ENCODE results near the gene SLC9A1.
A peak's percentile ranks its signal among the peaks of the same experiment; 100 is the strongest.

The SLC9A1 gene

DNA sequence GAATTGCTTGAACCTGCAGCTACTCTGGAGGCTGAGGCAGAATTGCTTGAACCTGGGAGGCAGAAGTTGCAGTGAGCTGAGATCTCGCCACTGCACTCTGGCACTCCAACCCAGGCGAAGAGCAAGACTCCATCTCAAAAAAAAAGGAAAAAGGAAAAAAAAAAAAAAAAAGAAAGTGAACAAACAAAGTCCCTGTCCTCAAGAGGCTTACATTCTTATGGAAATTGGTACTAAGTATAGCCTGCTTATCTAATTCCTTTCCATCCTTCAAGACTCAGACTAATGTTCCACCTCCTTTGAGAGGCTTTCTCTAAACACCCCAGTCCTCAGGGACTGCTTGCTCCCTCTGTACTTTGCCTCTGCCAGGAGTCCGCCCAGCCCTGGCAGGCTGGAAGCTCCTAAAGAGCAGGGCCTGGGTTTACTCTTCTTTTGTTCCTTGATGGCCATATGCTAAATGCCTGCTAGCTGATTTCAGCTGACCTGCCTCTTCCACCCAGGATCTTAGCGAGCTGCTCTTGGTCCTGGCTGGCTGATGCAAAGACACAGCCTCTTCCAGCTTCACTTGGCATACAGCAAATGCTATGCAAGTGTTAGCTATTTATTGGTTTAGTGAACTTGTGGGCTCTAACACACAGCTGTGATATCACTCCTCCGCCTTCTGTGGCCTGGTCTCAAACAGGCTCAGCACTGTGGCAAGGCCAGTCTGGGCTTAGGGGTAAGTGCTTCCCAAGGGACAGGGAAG is 9.8 kb downstream of the SLC9A1 start:
- H3K9ac ChIP-seq (ENCODE audit: low read depth in 1 of 2, low read length in 2 of 2): no peak overlapping the region
- no peak overlapping the region for H3K4me3 ChIP-seq (ENCODE audit: low read length in 2 of 2)
- H3K27ac ChIP-seq (ENCODE audit: low read depth in 2 of 2, low read length in 2 of 2): peak overlapping the region; percentile 68 to 79
- H3K9me3 ChIP-seq (ENCODE audit: control insufficient read depth in 2 of 2, low read length in 2 of 2): no peaks in the 10 kb centered on the region
- peaks cover 39 to 51% of the 10 kb centered on the region in 2 donors for H3K4me1 ChIP-seq (ENCODE audit: control insufficient read depth in 2 of 2, insufficient read depth in 2 of 2, low read length in 2 of 2)
- H3K27me3 ChIP-seq (ENCODE audit: control insufficient read depth in 2 of 2, insufficient read depth in 2 of 2, low read length in 2 of 2): no peaks in the 10 kb centered on the region
- peaks cover 0 to 10% of the 10 kb centered on the region in 2 donors for H3K36me3 ChIP-seq (ENCODE audit: control insufficient read depth in 2 of 2, insufficient read depth in 2 of 2, low read length in 2 of 2)

DNA sequence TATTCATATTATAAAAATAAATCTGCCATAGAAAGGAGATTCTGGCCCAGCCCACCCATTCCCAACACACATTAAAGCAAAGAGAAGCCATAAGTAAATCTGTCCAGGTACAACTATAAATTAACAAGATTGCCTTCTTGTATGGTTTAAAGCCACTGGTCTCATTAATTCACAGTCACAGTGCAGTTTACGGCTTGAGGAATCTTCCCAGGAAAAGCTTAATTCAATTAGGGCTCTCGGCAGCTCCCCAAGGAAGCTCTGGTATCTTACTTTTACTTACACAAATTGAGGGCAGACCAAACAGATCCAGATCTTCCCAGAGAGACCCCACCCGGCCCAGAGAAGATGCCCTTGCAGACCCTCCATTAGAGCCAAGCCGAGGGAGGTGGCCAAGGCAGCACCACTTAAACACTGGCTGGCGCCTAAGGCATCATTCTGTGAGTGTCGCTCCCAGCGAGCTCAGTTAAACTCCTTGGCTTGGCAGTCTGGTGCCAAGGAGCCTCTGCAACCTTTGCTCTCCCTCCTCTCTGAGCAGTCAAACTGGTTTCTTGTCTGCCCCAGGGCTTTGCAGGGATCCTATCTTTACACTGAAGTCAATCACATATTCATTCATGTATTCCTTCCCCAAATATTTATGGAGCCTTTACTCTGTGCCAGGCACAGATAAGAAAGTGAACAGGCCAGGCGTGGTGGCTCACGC is 10.7 kb downstream of the SLC9A1 start:
- peak overlapping the region in 1 of 2 donors; percentile 13 for H3K9ac ChIP-seq (ENCODE audit: low read depth in 1 of 2, low read length in 2 of 2)
- H3K9me3 ChIP-seq (ENCODE audit: control insufficient read depth in 2 of 2, low read length in 2 of 2): no peaks in the 10 kb centered on the region
- H3K4me3 ChIP-seq (ENCODE audit: low read length in 2 of 2): peak overlapping the region in 1 of 2 donors; percentile 6
- H3K36me3 ChIP-seq (ENCODE audit: control insufficient read depth in 2 of 2, insufficient read depth in 2 of 2, low read length in 2 of 2): peaks cover 0 to 5% of the 10 kb centered on the region in 2 donors
- H3K27ac ChIP-seq (ENCODE audit: low read depth in 2 of 2, low read length in 2 of 2): peak overlapping the region; percentile 68 to 79
- no peaks in the 10 kb centered on the region for H3K27me3 ChIP-seq (ENCODE audit: control insufficient read depth in 2 of 2, insufficient read depth in 2 of 2, low read length in 2 of 2)
- H3K4me1 ChIP-seq (ENCODE audit: control insufficient read depth in 2 of 2, insufficient read depth in 2 of 2, low read length in 2 of 2): peaks cover 39 to 53% of the 10 kb centered on the region in 2 donors

DNA sequence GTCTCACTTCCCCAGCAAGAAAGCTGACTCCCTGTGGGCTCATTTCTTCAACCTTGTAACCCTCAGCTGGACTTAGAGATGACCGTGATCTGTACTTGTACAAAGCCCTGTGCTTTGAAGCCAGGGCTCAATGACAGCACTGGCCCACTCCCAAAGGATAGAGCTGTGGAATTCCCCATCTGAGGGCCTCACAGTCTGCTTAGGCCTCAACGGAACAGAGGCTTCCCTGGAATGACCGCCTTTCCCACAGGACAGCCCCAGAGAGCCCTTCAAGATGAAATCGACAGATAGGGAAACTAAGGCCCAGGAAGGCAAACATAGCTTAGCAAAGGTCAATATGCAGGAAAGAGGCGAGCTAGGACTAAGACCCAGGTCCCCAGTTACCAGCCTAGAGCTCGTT is 11.5 kb downstream of the SLC9A1 start:
- Histone ChIP-seq H3K4me3 (ENCODE audit: low read length in 2 of 2) (no peak overlapping the region), H3K36me3 (ENCODE audit: control insufficient read depth in 2 of 2, insufficient read depth in 2 of 2, low read length in 2 of 2) (peaks cover 0 to 3% of the 10 kb centered on the region in 2 donors), H3K27ac (ENCODE audit: low read depth in 2 of 2, low read length in 2 of 2) (peak overlapping the region; percentile 27 to 43), H3K4me1 (ENCODE audit: control insufficient read depth in 2 of 2, insufficient read depth in 2 of 2, low read length in 2 of 2) (peaks cover 46 to 60% of the 10 kb centered on the region in 2 donors), H3K9me3 (ENCODE audit: control insufficient read depth in 2 of 2, low read length in 2 of 2) (no peaks in the 10 kb centered on the region), H3K27me3 (ENCODE audit: control insufficient read depth in 2 of 2, insufficient read depth in 2 of 2, low read length in 2 of 2) (no peaks in the 10 kb centered on the region), H3K9ac (ENCODE audit: low read depth in 1 of 2, low read length in 2 of 2) (no peak overlapping the region)

DNA sequence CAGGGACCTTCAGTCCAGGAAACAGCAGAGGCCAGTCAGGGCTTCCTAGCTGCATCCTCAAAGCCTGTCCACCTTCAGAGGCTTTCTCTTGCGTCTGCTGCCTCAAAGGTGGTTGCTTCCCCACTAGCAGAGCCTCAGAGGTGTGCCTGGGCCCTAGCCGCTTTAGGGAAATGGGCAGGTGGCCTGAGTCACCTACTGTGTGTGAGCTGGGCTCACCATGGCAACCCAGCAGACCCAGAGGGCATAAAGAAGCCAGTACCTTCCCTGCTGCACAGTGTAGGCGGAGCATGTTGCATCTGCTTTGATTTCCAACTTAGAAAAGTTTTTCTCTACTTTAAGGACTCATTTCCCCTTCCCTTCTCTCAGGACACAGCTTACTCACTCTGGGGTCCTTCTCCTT is 12.5 kb downstream of the SLC9A1 start:
- no peaks in the 10 kb centered on the region for H3K36me3 ChIP-seq (ENCODE audit: control insufficient read depth in 2 of 2, insufficient read depth in 2 of 2, low read length in 2 of 2)
- no peak overlapping the region for H3K9ac ChIP-seq (ENCODE audit: low read depth in 1 of 2, low read length in 2 of 2)
- H3K27me3 ChIP-seq (ENCODE audit: control insufficient read depth in 2 of 2, insufficient read depth in 2 of 2, low read length in 2 of 2): no peaks in the 10 kb centered on the region
- H3K9me3 ChIP-seq (ENCODE audit: control insufficient read depth in 2 of 2, low read length in 2 of 2): no peaks in the 10 kb centered on the region
- peaks cover 54 to 66% of the 10 kb centered on the region in 2 donors for H3K4me1 ChIP-seq (ENCODE audit: control insufficient read depth in 2 of 2, insufficient read depth in 2 of 2, low read length in 2 of 2)
- no peak overlapping the region for H3K27ac ChIP-seq (ENCODE audit: low read depth in 2 of 2, low read length in 2 of 2)
- H3K4me3 ChIP-seq (ENCODE audit: low read length in 2 of 2): no peak overlapping the region

DNA sequence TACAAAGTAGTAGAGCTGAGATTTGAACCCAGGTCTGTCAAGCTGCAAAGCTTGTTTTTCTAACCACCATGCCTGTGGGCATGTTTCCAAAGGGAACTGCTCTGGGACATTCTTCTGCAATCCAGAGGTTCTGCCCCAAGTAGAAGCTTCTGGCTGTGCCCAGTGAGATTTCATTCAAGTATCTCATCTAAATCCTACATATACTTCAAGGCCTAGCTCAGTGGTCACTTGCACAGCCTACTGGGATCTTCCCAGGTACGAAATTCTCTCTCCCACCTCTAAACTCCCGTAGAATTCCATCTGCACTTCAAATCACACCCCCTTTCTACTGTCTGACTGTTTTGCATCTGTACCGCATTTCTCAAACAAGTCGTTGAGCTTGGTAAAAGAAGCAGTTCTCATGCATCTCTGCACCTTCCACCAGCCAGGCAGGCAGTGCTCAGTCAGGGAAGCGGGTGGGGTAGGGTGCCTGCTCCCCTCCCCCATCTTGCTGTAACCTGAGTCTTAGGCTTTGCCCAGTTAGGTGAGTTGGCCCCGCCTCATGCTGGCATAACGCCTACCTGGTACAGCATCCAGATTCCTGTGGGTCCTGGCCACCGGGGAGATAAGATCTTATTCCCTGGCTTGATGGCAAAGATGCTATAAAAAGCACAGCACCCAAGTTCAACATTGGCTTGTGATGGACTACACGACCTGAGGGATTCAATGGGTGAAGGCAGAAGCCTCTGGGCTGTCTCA is 13.5 kb downstream of the SLC9A1 start:
- H3K36me3 ChIP-seq (ENCODE audit: control insufficient read depth in 2 of 2, insufficient read depth in 2 of 2, low read length in 2 of 2): no peaks in the 10 kb centered on the region
- H3K9ac ChIP-seq (ENCODE audit: low read depth in 1 of 2, low read length in 2 of 2): no peak overlapping the region
- no peaks in the 10 kb centered on the region for H3K27me3 ChIP-seq (ENCODE audit: control insufficient read depth in 2 of 2, insufficient read depth in 2 of 2, low read length in 2 of 2)
- no peak overlapping the region for H3K4me3 ChIP-seq (ENCODE audit: low read length in 2 of 2)
- peaks cover 64 to 75% of the 10 kb centered on the region in 2 donors for H3K4me1 ChIP-seq (ENCODE audit: control insufficient read depth in 2 of 2, insufficient read depth in 2 of 2, low read length in 2 of 2)
- no peak overlapping the region for H3K27ac ChIP-seq (ENCODE audit: low read depth in 2 of 2, low read length in 2 of 2)
- H3K9me3 ChIP-seq (ENCODE audit: control insufficient read depth in 2 of 2, low read length in 2 of 2): no peaks in the 10 kb centered on the region

DNA sequence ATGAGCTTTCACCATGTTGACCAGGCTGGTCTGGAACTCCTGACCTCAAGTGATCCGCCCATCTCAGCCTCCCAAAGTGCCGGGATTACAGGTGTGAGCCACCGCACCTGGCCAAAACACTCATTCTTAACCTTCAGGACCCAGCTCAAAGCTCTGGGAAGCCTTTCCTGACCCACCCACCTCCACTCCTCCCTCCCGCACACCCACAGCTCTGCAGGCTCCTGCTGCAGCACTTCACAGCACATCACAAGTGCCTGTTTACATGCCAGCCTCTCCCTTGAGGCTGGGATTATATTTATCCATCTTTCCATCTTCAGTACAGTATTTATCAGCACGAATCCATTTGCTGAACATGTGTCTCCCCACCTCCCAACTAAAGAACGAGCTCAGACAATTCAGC is 14.9 kb downstream of the SLC9A1 start:
- H3K27ac ChIP-seq (ENCODE audit: low read depth in 2 of 2, low read length in 2 of 2): no peak overlapping the region
- no peaks in the 10 kb centered on the region for H3K27me3 ChIP-seq (ENCODE audit: control insufficient read depth in 2 of 2, insufficient read depth in 2 of 2, low read length in 2 of 2)
- peaks cover 61 to 71% of the 10 kb centered on the region in 2 donors for H3K4me1 ChIP-seq (ENCODE audit: control insufficient read depth in 2 of 2, insufficient read depth in 2 of 2, low read length in 2 of 2)
- no peaks in the 10 kb centered on the region for H3K36me3 ChIP-seq (ENCODE audit: control insufficient read depth in 2 of 2, insufficient read depth in 2 of 2, low read length in 2 of 2)
- no peak overlapping the region for H3K9ac ChIP-seq (ENCODE audit: low read depth in 1 of 2, low read length in 2 of 2)
- H3K4me3 ChIP-seq (ENCODE audit: low read length in 2 of 2): no peak overlapping the region
- no peaks in the 10 kb centered on the region for H3K9me3 ChIP-seq (ENCODE audit: control insufficient read depth in 2 of 2, low read length in 2 of 2)

DNA sequence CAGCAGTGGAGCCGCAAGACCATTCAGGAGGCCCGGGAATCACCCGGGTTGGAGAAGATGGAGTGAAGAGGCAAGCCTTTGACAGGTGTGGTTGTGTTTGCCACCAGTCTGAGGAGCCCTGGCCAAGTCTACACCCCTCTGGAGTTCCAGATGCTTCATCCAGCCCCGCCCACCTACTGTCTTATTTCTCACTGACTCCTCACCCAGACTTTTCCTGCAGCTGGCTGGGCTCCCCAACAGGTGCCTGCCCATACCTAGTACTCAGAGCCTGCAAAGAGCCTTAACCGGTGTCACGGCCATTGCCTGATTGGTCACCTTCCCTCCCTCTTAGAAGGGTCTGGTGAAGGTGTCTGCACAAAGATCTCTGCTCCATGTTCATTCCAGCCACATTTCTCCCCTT is 16.0 kb downstream of the SLC9A1 start:
- H3K36me3 ChIP-seq (ENCODE audit: control insufficient read depth in 2 of 2, insufficient read depth in 2 of 2, low read length in 2 of 2): no peaks in the 10 kb centered on the region
- H3K9ac ChIP-seq (ENCODE audit: low read depth in 1 of 2, low read length in 2 of 2): no peak overlapping the region
- H3K4me3 ChIP-seq (ENCODE audit: low read length in 2 of 2): no peak overlapping the region
- peaks cover 55 to 64% of the 10 kb centered on the region in 2 donors for H3K4me1 ChIP-seq (ENCODE audit: control insufficient read depth in 2 of 2, insufficient read depth in 2 of 2, low read length in 2 of 2)
- no peaks in the 10 kb centered on the region for H3K9me3 ChIP-seq (ENCODE audit: control insufficient read depth in 2 of 2, low read length in 2 of 2)
- no peak overlapping the region for H3K27ac ChIP-seq (ENCODE audit: low read depth in 2 of 2, low read length in 2 of 2)
- no peaks in the 10 kb centered on the region for H3K27me3 ChIP-seq (ENCODE audit: control insufficient read depth in 2 of 2, insufficient read depth in 2 of 2, low read length in 2 of 2)

DNA sequence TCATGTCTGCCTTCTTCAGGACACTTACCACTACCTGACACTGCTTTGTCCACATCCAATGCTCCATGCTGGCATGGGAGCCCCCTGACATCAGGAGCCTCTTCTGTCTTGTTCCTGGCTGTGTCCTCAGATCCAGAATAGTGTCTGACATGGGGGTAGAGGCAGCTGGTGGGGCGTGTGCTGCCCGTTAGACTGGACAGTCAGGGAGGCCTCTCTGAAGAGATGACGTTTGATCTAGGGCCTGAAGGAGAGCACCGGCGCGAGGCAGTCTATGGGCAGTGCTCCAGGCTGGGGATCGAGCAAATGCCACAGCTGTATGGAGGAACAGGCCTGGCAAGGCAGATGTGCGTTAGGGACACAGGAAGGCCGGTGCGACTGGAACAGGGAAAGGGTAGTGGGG is 16.6 kb downstream of the SLC9A1 start:
- no peaks in the 10 kb centered on the region for H3K9me3 ChIP-seq (ENCODE audit: control insufficient read depth in 2 of 2, low read length in 2 of 2)
- H3K9ac ChIP-seq (ENCODE audit: low read depth in 1 of 2, low read length in 2 of 2): no peak overlapping the region
- H3K4me3 ChIP-seq (ENCODE audit: low read length in 2 of 2): no peak overlapping the region
- peaks cover 50 to 60% of the 10 kb centered on the region in 2 donors for H3K4me1 ChIP-seq (ENCODE audit: control insufficient read depth in 2 of 2, insufficient read depth in 2 of 2, low read length in 2 of 2)
- no peaks in the 10 kb centered on the region for H3K36me3 ChIP-seq (ENCODE audit: control insufficient read depth in 2 of 2, insufficient read depth in 2 of 2, low read length in 2 of 2)
- no peaks in the 10 kb centered on the region for H3K27me3 ChIP-seq (ENCODE audit: control insufficient read depth in 2 of 2, insufficient read depth in 2 of 2, low read length in 2 of 2)
- peak overlapping the region in 1 of 2 donors; percentile 18 for H3K27ac ChIP-seq (ENCODE audit: low read depth in 2 of 2, low read length in 2 of 2)

DNA sequence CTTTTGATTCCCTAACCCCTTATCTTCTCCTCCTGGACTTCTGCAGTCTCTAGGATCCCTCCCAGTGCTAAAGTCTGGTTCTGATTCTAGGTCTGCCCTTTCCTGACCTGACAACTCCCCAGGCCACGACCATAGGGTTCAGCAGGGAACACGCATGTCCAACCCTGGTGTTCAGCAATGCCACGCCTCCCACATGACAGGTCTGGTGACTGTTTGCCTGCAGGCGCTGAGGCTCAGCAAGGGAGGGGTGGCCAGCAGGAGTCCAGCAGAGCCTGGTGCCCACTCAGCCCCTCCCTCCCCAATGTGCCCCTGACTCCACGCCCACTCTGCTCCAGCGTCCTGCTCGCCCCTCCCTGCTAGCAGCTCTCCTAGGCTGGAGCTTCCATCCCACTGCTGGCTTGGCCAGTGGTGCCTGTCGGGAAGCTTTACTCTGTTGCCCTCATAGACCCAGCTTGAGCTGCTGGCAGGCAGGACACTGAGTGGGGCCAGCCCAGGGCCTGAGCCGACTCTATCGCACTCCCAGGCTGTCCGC is 17.3 kb downstream of the SLC9A1 start:
- peaks cover 49 to 54% of the 10 kb centered on the region in 2 donors for H3K4me1 ChIP-seq (ENCODE audit: control insufficient read depth in 2 of 2, insufficient read depth in 2 of 2, low read length in 2 of 2)
- H3K36me3 ChIP-seq (ENCODE audit: control insufficient read depth in 2 of 2, insufficient read depth in 2 of 2, low read length in 2 of 2): no peaks in the 10 kb centered on the region
- no peaks in the 10 kb centered on the region for H3K27me3 ChIP-seq (ENCODE audit: control insufficient read depth in 2 of 2, insufficient read depth in 2 of 2, low read length in 2 of 2)
- no peak overlapping the region for H3K4me3 ChIP-seq (ENCODE audit: low read length in 2 of 2)
- no peaks in the 10 kb centered on the region for H3K9me3 ChIP-seq (ENCODE audit: control insufficient read depth in 2 of 2, low read length in 2 of 2)
- peak overlapping the region in 1 of 2 donors; percentile 24 for H3K9ac ChIP-seq (ENCODE audit: low read depth in 1 of 2, low read length in 2 of 2)
- H3K27ac ChIP-seq (ENCODE audit: low read depth in 2 of 2, low read length in 2 of 2): peak overlapping the region; percentile 55 to 86

All from mucosa of rectum (tissue), 2 donors.